Neutrophil (primary cell): ENCODE results near the gene WDR37.

Experiments used
- H3K27ac ChIP-seq: fragments of 200-600 bp; sonication (generic); 2 replicates; pipeline ENCODE4 v1.5.1; 2016; ENCODE audit warnings: mild to moderate bottlenecking, moderate library complexity
- H3K27me3 ChIP-seq: fragments of 200-600 bp; sonication (generic); 2 replicates; pipeline ENCODE4 v1.6.0; 2016; ENCODE audit warnings: mild to moderate bottlenecking
- H3K36me3 ChIP-seq: fragments of 200-600 bp; sonication (generic); 2 replicates; pipeline ENCODE4 v1.5.1; 2017
- H3K4me1 ChIP-seq, 2 experiments: fragments of 200-600 bp in 1 of 2; sonication (generic) in 1 of 2; 1 replicate in 1 of 2; 2 replicates in 1 of 2; pipeline versions ENCODE4 v1.5.1 to v1.6.1; 2013 to 2016; ENCODE audit warnings: low read depth in 1 of 2, low read length in 1 of 2, mild to moderate bottlenecking in 1 of 2, moderate library complexity in 1 of 2; ENCODE audit not compliant: control insufficient read depth in 1 of 2, insufficient read depth in 1 of 2
- H3K4me3 ChIP-seq, 2 experiments: fragments of 200-600 bp in 1 of 2; sonication (generic) in 1 of 2; 1 replicate in 1 of 2; 2 replicates in 1 of 2; pipeline ENCODE4 v1.5.1; 2013 to 2016; ENCODE audit warnings: low read depth in 1 of 2, low read length in 1 of 2, mild to moderate bottlenecking in 1 of 2, moderate library complexity in 1 of 2
- H3K9me3 ChIP-seq: fragments of 200-600 bp; sonication (generic); 2 replicates; pipeline ENCODE4 v1.5.1; 2016
- CTCF ChIP-seq: fragments of 200-600 bp; sonication (generic); IDR thresholded peaks from 2 replicates; pipeline ENCODE4 v1.5.1; 2016; ENCODE audit warnings: antibody characterized with exemption

Gene WDR37

GRCh38 chr10:1048732-1049424 lies 7.3 kb upstream of the WDR37 start, which contains the start of gene IDI1:
Gene IDI1 (minus strand): TSS chr10:1049119. CDS start chr10:1049003, 116 bp downstream.
- Histone ChIP-seq H3K27ac (peak within 1 kb of the TSS; percentile 98), H3K4me3 (peak within 1 kb of the TSS; percentile 98), H3K4me1 (peaks cover 57% of the 10 kb centered on the region in 2 experiments), H3K36me3 (peaks cover 33% of the 10 kb centered on the region), H3K27me3 (no peaks in the 10 kb centered on the region), H3K9me3 (no peaks in the 10 kb centered on the region)
- peak; percentile 62 for TF ChIP-seq CTCF

- no peaks in the 10 kb centered on the region for H3K9me3 ChIP-seq
- peaks cover 57% of the 10 kb centered on the region in 2 experiments for H3K4me1 ChIP-seq
- TF ChIP-seq CTCF, result no peak
- peaks cover 39% of the 10 kb centered on the region for H3K36me3 ChIP-seq
- H3K27ac ChIP-seq, result peak overlapping the region; percentile 98
- H3K4me3 ChIP-seq, result peak overlapping the region; percentile 98
- no peaks in the 10 kb centered on the region for H3K27me3 ChIP-seq
Observed at GRCh38 chr10:1049425-1049958, 6.7 kb upstream of the WDR37 start.

GRCh38 chr10:1050145-1050544 lies 6.0 kb upstream of the WDR37 start:
- TF ChIP-seq CTCF, result no peak
- Histone ChIP-seq H3K4me1 (peaks cover 57% of the 10 kb centered on the region in 2 experiments), H3K27ac (peak overlapping the region; percentile 98), H3K36me3 (peaks cover 40% of the 10 kb centered on the region), H3K9me3 (no peaks in the 10 kb centered on the region), H3K27me3 (no peaks in the 10 kb centered on the region), H3K4me3 (peak overlapping the region; percentile 98)

GRCh38 chr10:1050554-1050953 lies 5.6 kb upstream of the WDR37 start:
- H3K4me3 ChIP-seq, result no peak overlapping the region
- peak overlapping the region; percentile 98 for H3K27ac ChIP-seq
- H3K36me3 ChIP-seq, result peaks cover 40% of the 10 kb centered on the region
- H3K4me1 ChIP-seq, result peaks cover 56 to 57% of the 10 kb centered on the region in 2 experiments
- H3K9me3 ChIP-seq, result no peaks in the 10 kb centered on the region
- H3K27me3 ChIP-seq, result no peaks in the 10 kb centered on the region
- TF ChIP-seq CTCF, result no peak

GRCh38 chr10:1054684-1055083 lies 1.5 kb upstream of the WDR37 start:
- Histone ChIP-seq H3K36me3 (peaks cover 43% of the 10 kb centered on the region), H3K4me1 (peaks cover 59 to 63% of the 10 kb centered on the region in 2 experiments), H3K9me3 (no peaks in the 10 kb centered on the region), H3K4me3 (peak overlapping the region; percentile 97), H3K27ac (peak overlapping the region; percentile 97), H3K27me3 (no peaks in the 10 kb centered on the region)
- no peak for TF ChIP-seq CTCF
